NCI-H1092 (cell line): Measurements from ENCODE around the gene SLC39A10.
"Not testable (repeated sequence)": the region's sequence is repeated elsewhere in the genome, so short reads cannot be mapped to it uniquely, and the experiment has no call there.

Experiments
- DNase-seq: peaks from one replicate; lab custom pipeline; 2025; lab: John Stamatoyannopoulos, UW

The SLC39A10 gene

DNA sequence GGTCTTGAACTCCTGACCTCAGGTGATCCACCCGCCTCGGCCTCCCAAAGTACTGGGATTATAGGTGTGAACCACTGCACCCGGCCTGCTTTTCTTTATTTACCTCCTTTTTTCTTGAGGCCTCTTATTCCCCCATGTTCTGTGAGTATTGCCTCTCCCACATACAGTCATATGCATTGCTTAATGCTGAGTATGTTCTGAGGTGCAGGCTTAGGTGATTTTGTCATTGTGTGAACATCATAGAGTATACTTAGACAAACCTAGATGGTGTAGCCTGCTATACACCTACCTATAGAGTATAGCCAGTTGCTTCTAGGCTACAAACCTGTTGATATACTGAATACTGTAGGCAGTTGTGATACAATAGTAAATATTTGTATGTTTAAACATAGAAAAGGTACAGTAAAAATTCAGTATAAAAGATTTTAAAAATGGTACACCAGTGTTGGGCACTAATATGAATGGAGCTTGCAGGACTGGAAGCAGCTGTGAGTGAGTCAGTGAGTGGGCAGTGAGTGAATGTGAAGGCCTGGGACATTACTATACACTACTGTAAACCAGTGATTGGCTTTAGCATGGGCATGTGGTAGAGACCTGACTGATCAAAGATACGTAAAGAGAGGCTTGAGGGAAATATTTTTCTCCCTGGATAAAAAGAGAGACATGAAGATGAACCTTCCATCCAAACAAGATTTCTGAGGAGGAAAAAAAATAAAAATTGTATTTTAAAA lies 17.6 kb downstream of the SLC39A10 start:
- no peak for DNase-seq

DNA sequence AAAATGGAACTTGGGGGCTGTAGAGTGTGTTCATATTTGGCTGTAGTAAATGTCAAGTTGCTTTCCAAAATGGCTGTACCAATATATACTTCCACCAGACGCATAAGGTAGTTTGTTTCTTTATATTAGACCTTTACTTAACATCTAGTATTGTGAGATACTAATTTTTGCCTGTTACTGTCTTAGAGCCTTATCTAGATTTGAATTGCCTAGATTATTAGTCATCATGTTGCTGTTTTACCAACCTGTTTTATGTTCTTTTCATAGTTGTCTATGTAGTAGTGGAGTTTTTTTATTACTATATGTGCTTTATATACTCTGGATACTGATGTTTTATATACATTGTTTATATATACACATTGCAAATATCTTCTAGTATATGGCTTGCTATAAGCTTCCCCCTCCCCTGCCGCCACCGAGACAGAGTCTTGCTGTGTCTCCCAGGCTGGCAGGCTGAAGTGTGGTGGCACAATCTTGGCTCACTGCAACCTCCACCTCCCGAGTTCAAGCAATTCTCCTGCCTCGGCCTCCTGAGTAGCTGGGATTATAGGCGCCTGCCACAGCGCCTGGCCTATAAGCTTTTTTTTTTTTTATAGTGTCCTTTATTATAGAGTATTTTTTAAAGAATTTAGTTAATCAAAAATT lies 18.9 kb downstream of the SLC39A10 start:
- DNase-seq, result no peak

DNA sequence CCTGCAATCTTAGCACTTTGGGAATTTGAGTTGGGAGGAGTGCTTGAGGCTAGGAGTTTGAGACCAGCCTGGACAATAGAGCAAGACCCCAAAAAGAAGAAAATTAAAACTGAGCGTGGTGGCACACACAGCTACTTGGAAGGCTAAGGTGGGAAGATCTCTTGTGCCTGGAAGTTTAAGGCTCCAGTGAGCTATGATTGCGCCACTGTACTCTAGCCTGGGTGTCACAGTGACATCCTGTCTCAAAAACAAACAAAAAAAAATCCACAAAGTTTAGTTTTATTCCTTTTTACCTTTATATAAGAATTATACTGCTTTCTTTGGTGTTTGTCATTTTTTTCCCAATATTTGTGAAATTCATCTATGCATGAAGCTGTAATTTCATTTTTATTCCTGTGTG lies 20.3 kb downstream of the SLC39A10 start:
- DNase-seq, result no peak

DNA sequence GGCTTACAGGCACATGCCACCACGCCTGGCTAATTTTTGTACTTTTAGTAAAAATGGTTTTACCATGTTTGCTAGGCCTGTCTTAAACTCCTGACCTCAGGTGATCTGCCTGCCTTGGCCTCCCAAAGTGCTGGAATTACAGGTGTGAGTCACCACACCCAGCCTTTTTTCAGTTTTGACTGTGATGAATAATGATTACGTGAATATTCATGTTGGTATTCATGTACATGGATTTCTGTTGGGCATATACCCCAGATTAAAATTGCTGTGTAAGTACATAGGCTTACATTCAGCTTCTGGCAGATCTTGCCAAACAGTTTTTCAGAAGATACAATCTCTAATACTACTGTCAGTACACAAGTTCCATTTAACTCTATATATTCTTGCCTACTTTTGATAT lies 20.9 kb downstream of the SLC39A10 start:
- no peak for DNase-seq

DNA sequence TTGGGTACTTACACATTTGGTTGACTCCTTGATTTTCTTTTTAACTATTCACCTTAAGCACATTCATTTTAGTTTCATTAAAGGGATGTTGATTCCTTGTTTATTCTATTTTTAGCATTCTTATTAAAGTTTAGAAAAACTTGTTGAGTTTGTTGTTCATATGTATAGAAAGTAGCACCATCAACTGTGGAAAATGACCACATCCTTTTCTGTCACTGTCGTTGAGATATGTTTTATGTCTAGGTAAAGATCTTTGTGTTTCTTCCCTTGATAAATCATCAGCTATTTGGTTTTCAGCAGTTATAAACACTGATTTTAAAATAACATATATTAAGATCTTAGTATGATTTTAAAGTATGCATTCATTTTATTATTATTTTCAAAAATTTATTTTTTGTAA lies 25.1 kb downstream of the SLC39A10 start:
- DNase-seq, result no peak

DNA sequence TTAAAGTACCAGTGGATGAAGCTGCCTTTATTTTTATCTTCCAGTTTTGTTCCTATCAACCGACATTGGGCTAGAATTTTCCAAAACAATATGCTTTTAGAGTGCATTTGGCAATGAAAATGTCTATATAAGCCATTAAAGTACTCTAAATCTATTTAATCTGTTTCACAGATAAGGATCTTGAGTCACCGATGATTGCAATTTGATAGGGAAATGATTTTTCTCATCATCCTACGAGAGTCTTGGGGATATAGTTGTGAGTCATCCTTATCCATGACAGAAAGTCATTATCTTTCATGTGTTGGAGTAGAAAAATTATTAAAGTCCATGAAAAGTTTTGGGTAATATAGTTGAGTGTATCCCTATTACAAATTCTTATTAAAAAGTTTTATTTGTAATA lies 26.1 kb downstream of the SLC39A10 start:
- no peak for DNase-seq

DNA sequence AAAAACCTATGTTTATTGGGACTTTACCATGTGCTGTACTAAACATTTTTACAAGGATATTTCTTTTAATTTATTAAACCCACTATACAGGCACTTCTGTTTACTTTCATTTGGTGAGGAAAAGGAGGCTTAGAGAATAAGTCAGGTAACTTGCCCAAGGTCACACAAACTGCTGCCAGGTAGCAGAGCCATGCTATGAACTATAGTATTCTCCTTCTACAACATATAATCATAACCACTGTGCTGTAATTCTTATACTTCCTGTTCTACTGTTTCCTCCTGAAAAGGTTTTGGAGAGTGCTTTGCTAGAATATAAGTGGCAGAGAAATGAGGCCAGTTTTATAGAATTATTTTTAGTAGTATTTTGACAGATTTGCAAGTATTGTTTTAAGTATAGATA lies 29.5 kb downstream of the SLC39A10 start:
- DNase-seq, result no peak

DNA sequence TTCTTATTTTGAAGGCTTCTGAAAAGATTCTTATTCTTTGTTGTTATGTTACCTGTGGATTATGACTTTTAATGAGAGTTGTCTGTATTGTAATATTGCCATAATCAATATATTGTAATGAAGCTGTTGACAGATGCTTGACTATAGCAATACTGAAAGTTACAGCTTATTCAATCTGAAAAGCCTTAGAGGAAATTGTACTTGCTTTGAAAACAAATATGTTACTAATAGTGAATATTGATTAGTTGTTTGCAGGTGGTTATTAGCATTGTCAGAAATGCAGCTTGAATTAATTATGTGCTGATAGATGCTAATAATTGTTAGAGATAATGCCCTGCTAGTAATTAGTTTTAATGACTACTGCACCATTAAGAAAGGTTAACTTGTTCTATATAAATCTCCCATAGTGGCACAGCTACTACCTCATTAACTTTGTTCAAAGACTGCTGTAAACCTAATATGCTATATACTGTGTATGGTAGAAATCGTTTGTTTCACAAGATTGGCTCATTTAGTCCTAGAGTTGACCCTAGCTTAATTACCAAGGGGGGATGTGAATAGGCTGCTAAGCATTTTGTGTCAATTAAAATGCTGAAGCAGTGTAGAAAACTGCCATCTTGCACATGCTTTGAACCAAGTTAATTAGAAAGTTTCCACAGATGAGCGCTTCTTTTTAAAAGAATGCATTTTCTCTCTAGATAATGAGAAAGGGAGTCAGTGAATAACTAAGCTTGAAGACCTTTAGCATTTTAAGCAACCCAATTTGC lies 30.5 kb downstream of the SLC39A10 start:
- no peak for DNase-seq

DNA sequence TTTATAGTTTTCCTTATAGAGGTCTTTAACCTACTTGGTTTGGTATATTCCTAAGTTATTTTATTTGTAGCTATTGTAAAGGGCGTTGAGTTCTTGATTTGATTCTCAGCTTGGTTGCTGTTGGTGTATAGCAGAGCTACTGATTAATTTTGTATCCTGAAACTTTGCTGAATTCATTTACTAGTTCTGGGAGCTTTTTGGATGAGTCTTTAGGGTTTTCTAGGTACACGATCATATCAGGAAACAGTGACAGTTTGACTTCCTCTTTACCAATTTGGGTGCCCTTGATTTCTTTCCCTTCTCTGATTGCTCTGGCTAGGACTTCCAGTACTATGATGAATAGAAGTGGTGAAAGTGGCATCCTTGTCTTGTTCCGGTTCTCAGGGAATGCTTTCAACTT lies 35.5 kb downstream of the SLC39A10 start:
- not testable (repeated sequence) for DNase-seq

DNA sequence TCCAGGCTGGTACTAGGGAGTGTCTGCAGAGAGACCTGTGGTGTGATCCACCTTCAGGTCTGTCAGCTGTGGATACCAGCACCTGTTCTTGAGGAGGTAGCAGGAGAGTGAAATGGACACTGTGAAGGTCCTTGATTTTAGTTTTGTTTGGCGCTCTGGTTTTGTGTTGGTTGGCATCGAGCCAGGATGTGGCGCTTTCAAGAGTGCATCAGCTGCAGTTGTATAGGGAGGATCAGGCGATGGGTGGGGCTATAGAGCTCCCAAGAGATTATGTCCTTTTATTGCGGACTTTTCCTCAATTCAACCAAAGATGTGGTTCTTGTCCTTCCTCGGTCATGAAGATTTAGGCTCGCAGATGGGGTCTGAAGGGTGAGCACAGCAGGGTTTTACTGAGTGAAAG lies 37.5 kb downstream of the SLC39A10 start:
- DNase-seq, result no peak

DNA sequence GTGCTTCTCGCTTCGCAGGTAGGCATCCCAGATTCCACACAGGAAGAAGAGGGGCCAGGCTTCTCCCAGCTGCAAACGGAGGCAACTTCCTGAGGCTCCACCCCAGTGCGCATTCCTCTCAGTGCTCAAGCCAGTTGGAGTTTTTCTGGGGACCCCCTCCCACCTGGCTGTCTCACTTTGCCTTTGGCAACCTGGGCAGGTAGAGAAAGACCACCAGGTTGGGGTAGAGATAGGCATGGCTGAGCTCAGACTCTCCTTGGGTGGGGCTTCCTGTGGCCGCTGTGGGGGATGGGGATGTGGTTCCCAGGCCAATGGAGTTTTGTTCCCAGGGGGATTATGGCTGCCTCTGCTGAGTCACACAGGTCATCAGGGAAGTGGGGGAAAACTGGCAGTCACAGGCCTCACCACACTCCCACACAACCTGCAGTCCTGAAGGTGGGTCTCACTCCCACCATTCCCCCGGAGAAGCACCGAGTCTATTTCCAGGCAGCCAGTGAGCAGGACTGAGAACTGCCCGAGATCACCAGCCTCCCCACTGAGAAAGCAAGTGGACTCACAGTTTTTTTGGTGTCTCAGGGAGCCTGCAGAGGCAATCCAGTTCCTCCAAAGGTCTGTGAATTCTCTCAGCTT lies 38.1 kb downstream of the SLC39A10 start:
- no peak for DNase-seq

DNA sequence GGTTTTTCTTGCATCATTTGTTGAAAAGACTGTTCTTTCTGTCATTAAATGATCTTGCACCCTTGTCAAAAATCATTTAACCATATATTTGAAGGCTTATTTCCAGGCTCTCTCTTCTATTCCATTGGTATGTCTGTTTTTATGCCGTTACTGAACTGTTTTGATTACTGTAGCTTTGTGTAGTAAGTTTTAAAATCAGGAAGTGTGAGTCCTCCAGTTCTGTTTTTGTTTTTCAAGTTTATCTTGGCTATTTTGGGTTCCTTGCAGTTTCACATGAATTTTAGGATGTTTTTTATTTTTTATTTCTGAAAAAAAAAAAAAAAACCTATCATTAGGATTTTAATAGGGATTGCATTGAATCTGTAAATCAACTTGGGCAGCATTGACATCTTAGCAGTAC lies 39.0 kb downstream of the SLC39A10 start:
- no peak for DNase-seq

DNA sequence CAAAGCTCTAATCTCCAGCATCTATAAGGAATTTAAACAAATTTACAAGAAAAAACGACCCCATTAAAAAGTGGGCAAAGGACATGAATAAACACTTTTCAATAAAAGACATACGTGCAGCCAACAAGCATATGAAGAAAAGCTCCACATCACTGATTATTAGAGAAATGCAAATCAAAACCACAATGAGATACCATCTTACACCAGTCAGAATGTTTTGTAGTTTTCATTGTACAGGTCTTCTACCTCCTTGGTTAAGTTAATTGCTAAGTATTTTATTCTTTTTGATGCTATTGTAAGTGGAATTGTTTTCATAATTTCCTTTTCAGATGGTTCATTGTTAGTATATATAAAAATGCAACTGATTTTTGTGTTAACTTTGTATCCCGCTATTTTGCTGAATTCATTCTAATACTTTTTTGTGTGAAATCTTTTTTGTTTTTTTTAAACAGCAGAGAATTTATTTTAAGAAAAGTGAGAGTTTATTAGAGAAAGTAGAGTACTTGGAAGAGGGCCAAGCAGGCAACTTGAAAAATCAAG lies 40.7 kb downstream of the SLC39A10 start:
- no peak for DNase-seq

DNA sequence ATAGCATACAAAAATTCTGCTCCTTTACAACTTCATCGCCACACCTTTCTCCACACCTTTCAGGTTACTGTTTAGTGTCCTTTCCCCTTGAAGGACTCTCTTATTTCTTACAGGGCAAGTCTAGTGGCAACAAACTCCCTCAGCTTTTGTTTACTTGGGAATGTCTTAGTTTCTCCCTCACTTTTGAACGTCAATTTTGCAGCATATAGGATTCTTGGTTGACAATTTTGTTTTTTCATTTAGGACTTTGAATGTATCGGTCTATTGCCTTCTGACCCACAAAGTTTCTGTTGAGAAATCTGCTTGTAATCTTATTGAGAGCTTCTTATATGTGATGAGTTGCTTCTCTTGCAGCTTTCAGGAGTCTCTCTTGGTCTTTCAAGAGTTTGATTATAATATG lies 43.5 kb downstream of the SLC39A10 start:
- no peak for DNase-seq

DNA sequence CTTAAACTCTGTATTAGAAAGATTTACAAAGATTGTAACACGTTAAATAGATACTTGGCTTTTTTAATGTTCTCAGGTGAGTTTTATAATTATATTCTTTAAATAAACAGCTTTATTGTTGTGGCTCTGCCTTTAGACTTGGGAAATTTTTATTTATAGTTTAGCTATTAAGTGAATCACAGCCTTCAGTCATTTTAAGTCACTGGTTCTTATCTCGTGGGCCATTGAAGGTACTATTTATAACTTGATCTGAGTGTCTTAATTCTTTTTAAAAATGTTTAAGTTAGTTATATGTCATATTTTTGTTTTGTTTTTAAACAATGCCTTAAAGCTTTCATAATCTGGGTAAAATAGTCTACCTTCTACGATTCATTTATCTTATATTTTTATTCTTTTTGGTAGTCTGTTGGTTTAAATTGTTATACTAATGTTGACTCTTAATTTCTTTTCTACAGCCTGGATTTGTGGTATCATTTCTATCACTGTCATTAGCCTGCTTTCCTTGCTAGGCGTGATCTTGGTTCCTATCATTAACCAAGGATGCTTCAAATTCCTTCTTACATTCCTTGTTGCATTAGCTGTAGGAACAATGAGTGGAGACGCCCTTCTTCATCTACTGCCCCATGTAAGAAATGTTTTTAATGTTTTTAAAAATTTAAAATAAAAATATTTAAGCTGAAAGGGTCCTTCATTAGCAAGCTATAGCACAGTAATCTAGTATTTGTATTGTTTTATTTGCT lies 49.3 kb downstream of the SLC39A10 start:
- DNase-seq, result no peak

DNA sequence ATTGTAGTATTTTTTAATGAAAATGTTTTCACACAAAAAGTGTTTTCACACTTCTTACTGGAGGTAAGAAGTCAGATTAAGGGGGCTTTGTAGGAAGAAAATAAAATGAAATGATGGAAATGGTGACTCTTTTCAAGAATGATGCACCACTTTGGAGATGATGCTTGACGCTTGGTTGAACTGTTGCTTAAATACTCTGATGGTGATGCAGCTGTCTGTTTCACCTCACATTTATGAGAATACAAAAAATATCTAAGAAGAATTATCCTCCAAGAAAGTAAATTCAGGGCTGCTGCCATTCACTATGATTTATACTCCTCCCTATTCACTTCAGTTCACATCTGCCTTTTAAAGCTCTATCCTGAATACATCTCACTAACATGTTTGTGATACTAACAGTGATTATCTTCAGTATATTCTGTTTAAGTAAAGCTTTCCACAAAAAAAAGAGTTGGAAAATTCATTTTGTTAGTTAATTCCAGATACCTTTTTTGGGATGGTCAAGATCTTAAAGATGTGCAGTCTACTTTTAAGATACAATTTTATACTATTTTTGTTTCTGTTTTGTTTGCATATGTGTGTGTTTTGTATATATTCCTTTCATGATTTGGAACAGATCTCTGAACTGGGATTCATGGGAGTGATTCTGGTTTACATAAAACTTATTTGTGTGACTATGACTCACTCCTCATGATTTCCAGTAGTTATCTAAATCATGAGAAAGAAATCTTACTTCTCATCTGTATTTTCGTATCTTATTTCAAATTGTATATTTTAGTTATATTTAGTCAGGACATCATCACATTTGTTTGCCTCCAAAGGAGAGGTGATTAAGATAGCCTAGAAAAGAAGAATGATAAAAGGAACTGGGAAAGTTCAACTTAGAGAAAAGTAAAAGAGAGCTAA lies 53.1 kb downstream of the SLC39A10 start:
- DNase-seq, result no peak

DNA sequence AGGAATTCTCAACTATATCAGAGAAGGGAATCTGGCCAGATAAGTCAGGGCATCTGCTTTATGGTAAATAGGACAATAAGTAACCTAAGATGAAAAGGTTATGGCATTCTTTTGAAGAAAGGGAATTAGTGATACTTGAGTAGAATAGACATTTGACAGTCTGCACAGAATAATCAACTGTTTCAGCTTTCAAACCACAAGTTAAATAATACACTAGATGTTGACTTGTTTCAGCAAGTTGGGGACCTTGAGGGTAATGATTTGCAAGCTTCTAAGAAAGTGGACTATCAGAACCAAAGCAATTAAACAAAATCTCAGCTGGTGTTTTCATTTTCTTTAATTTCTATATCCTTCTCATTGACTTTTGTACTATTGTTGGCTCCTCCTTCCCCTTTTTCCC lies 54.5 kb downstream of the SLC39A10 start:
- DNase-seq, result no peak

DNA sequence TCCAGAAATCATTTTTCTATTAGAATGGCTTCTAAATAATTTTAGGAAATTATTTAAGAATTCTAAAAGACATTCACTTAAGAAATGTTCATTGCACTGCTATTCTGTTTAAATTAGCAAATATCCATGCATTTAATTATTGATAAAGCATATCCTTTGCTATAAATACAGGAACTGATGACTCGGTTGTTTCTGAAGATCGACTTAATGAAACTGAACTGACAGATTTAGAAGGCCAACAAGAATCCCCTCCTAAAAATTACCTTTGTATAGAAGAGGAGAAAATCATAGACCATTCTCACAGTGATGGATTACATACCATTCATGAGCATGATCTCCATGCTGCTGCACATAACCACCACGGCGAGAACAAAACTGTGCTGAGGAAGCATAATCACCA lies 59.4 kb downstream of the SLC39A10 start:
- DNase-seq, result no peak

DNA sequence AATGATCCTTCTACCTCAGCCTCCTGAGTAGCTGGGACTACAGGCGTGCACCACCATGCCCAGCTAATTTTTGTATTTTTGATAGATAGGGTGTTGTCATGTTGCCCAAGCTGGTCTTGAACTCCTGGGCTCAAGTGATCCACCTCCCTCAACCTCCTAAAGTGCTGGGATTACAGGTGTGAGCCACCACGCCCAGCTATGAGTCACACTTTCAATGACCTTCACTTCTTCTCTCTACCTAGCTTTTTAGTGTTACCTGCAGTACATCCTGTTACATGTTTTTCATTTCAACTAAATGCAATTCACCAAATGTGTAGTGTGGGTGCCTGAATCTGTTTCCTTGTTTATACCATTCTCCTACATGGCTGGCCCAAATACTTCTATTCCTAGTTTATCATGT lies 64.0 kb downstream of the SLC39A10 start:
- DNase-seq, result no peak

DNA sequence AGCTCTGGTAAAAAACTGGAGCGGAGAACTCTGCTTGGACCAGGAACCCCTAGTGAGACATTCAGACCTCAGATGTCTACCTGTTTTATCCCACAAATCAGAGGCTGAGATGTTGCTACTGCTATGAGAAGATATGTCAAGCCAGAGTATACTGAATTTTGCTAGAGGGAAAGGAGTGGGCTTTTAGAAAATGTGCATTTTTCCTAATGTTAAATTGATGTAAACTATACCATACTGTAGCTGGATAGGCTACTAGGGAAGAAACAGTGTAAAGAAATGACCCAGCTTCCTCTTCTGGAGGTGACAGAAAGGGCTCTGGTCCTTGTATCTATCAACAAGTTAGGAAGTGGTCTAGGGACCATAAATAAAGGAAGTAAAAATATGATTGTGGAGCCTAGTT lies 65.0 kb downstream of the SLC39A10 start:
- DNase-seq, result no peak

DNA sequence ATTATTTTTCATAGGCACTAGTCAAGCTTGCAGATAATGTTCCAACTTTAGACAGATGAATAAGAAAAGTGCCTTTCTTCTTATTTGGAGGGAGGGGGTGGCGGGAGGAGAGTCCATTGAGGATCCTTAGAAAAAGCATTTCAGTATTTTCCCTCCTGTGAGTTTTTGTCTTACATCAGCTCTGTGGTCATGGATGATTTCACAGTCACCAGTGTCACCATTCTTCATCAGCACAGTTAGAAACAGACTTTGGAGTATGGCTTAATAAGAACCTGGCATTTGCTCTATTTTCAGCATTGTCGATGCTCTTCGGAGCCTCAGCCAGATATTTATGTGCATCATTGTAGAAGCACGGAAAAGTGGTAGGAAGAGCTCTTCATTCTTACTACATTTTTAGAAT lies 70.1 kb downstream of the SLC39A10 start:
- no peak for DNase-seq
